SK-N-SH (cell line): ENCODE data around the gene AMACR.
"Not testable (repeated sequence)": the region's sequence is repeated elsewhere in the genome, so short reads cannot be mapped to it uniquely, and the experiment has no call there.

ENCODE experiments used
- CHD2 ChIP-seq: fragments of 150-350 bp; IDR thresholded peaks from 2 replicates; pipeline ENCODE4 v1.6.1; 2018; ENCODE audit warnings: low read length; ENCODE audit not compliant: partially characterized antibody
- EP300 ChIP-seq, 2 experiments: IDR thresholded peaks; 2 replicates each; pipeline versions ENCODE4 v1.4.0 to v1.6.1; 2012; ENCODE audit warnings: borderline replicate concordance in 1 of 2, low read depth in 1 of 2, low read length in 1 of 2
- EZH2phosphoT487 ChIP-seq: fragments of 200-600 bp; sonication (generic); IDR thresholded peaks from 2 replicates; pipeline ENCODE4 v1.6.1; 2017; ENCODE audit warnings: low read depth, mixed run types, mild to moderate bottlenecking, antibody characterized with exemption, moderate library complexity, borderline replicate concordance
- FOXM1 ChIP-seq: IDR thresholded peaks from 2 replicates; pipeline ENCODE4 v1.4.0; 2012; ENCODE audit warnings: low read depth, mild to moderate bottlenecking
- GABPA ChIP-seq: IDR thresholded peaks from 2 replicates; pipeline ENCODE4 v1.4.0; 2012; ENCODE audit warnings: low read depth, mild to moderate bottlenecking
- NFIC ChIP-seq: IDR thresholded peaks from 2 replicates; pipeline ENCODE4 v1.4.0; 2012; ENCODE audit warnings: borderline replicate concordance
- POLR2AphosphoS5 ChIP-seq: IDR thresholded peaks from 2 replicates; pipeline ENCODE4 v1.6.1; 2012; ENCODE audit warnings: low read depth, low read length
- REST ChIP-seq: IDR thresholded peaks from 2 replicates; pipeline ENCODE4 v1.6.1; 2012; ENCODE audit warnings: mild to moderate bottlenecking, low read depth, low read length, moderate library complexity
- RFX5 ChIP-seq: IDR thresholded peaks from 2 replicates; pipeline ENCODE4 v1.6.1; 2012; ENCODE audit warnings: mild to moderate bottlenecking, improper control_type of control experiment, low read length
- TAF1 ChIP-seq: IDR thresholded peaks from 2 replicates; pipeline ENCODE4 v1.6.1; 2012; ENCODE audit warnings: low read depth, mild to moderate bottlenecking, low read length, moderate library complexity, borderline replicate concordance
- TCF12 ChIP-seq: IDR thresholded peaks from 2 replicates; pipeline ENCODE4 v1.4.0; 2012
- YY1 ChIP-seq: IDR thresholded peaks from 2 replicates; pipeline ENCODE4 v1.4.0; 2012; ENCODE audit warnings: low read depth, mild to moderate bottlenecking
- TF ChIP-seq, protein P1 (sequence below): fragments of 200-600 bp; sonication (generic); IDR thresholded peaks from 2 replicates; pipeline ENCODE4 v1.6.1; 2017; ENCODE audit warnings: antibody characterized with exemption, mild to moderate bottlenecking, moderate library complexity
- TF ChIP-seq, protein P2 (sequence below): IDR thresholded peaks from 2 replicates; pipeline ENCODE4 v1.4.0; 2012; ENCODE audit warnings: low read depth, borderline replicate concordance

DNA sequence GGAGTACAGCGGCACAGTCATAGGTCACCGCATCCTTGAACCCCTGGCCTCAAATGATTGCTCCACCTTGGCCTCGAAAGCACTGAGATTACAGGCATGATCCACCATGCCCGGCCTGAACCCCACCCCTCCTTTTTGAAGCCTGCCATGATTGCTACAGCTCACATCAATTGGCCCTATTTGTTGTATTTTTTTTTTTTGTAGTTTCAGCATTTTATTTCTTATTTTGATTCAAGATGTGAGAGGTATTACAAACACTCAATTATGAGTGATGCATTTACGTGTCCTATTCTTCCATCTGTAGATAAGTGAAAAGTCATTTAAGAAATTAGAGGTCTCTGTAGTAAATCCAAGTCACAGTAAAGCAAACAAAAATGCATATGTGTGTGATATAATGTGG, 55.7 kb downstream of the AMACR start:
- TF ChIP-seq, protein P1, sequence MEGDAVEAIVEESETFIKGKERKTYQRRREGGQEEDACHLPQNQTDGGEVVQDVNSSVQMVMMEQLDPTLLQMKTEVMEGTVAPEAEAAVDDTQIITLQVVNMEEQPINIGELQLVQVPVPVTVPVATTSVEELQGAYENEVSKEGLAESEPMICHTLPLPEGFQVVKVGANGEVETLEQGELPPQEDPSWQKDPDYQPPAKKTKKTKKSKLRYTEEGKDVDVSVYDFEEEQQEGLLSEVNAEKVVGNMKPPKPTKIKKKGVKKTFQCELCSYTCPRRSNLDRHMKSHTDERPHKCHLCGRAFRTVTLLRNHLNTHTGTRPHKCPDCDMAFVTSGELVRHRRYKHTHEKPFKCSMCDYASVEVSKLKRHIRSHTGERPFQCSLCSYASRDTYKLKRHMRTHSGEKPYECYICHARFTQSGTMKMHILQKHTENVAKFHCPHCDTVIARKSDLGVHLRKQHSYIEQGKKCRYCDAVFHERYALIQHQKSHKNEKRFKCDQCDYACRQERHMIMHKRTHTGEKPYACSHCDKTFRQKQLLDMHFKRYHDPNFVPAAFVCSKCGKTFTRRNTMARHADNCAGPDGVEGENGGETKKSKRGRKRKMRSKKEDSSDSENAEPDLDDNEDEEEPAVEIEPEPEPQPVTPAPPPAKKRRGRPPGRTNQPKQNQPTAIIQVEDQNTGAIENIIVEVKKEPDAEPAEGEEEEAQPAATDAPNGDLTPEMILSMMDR, result not testable (repeated sequence)
- TF ChIP-seq CHD2; TAF1; TCF12; EZH2phosphoT487; YY1; REST; RFX5; EP300 (IDR thresholded peaks at IDR 0.05; ENCODE audit: borderline replicate concordance in 1 of 2, low read depth in 1 of 2, low read length in 1 of 2); POLR2AphosphoS5; FOXM1; GABPA; NFIC: not testable (repeated sequence)
- TF ChIP-seq, protein P2, sequence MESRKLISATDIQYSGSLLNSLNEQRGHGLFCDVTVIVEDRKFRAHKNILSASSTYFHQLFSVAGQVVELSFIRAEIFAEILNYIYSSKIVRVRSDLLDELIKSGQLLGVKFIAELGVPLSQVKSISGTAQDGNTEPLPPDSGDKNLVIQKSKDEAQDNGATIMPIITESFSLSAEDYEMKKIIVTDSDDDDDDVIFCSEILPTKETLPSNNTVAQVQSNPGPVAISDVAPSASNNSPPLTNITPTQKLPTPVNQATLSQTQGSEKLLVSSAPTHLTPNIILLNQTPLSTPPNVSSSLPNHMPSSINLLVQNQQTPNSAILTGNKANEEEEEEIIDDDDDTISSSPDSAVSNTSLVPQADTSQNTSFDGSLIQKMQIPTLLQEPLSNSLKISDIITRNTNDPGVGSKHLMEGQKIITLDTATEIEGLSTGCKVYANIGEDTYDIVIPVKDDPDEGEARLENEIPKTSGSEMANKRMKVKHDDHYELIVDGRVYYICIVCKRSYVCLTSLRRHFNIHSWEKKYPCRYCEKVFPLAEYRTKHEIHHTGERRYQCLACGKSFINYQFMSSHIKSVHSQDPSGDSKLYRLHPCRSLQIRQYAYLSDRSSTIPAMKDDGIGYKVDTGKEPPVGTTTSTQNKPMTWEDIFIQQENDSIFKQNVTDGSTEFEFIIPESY, result not testable (repeated sequence)
